Tibial artery (tissue), 4 donors: ENCODE data around the gene SCPEP1.

Experiments
- DNase-seq, 2 donors: peaks; one replicate each; pipeline ENCODE4 v3.0.0-alpha.2; 2019
- H3K27ac ChIP-seq, 2 donors: fragments of 200-600 bp; sonication (generic) in 1 of 2; 1 replicate in 1 of 2; 2 replicates in 1 of 2; pipeline ENCODE4 v1.5.1; 2018 to 2019; ENCODE audit warnings: mild to moderate bottlenecking in 1 of 2
- H3K27me3 ChIP-seq, 2 donors: fragments of 200-600 bp; sonication (generic) in 1 of 2; one replicate each; pipeline versions ENCODE4 v1.5.1 to v1.6.0; 2016 to 2019
- H3K36me3 ChIP-seq, 3 donors: fragments of 200-600 bp; sonication (generic) in 2 of 3; one replicate each; pipeline ENCODE4 v1.5.1; 2016 to 2019; ENCODE audit warnings: mild to moderate bottlenecking in 2 of 3
- H3K4me1 ChIP-seq, 4 donors: fragments of 200-600 bp; sonication (generic) in 2 of 4; 1 replicate in 3 of 4; 2 replicates in 1 of 4; pipeline ENCODE4 v1.5.1; 2016 to 2019
- H3K4me3 ChIP-seq, 2 donors: fragments of 200-600 bp; sonication (generic) in 1 of 2; 1 replicate in 1 of 2; 2 replicates in 1 of 2; pipeline ENCODE4 v1.5.1; 2018 to 2019; ENCODE audit warnings: mild to moderate bottlenecking in 2 of 2
- H3K9me3 ChIP-seq, 3 donors: fragments of 200-600 bp; sonication (generic) in 1 of 3; one replicate each; pipeline ENCODE4 v1.5.1; 2016 to 2019
- intact Hi-C: fragments of 100-400 bp; cut with DNase I; formaldehyde crosslinking; loops from one replicate; pipeline ENCODE4 v1.15.0; 2023; ENCODE audit warnings: low total_unique reads
- TF ChIP-seq, protein P1 (sequence below), 2 experiments: fragments of 200-600 bp in 1 of 2; fragments of 450-650 bp in 1 of 2; IDR thresholded peaks; one replicate each; pipeline ENCODE4 v1.5.1; 2017 to 2019; ENCODE audit warnings: antibody characterized with exemption in 2 of 2, mild to moderate bottlenecking in 1 of 2, moderate library complexity in 1 of 2

SCPEP1 gene

GRCh38 chr17:57016071-57016763, 38.3 kb downstream of the SCPEP1 start:
- no peak for DNase-seq
- Histone ChIP-seq H3K9me3 (no peaks in the 10 kb centered on the region), H3K4me3 (no peak overlapping the region), H3K4me1 (peaks cover 0 to 8% (median 4%) of the 10 kb centered on the region in 4 donors), H3K27ac (no peak overlapping the region), H3K27me3 (no peaks in the 10 kb centered on the region), H3K36me3 (no peaks in the 10 kb centered on the region)
- TF ChIP-seq, protein P1, sequence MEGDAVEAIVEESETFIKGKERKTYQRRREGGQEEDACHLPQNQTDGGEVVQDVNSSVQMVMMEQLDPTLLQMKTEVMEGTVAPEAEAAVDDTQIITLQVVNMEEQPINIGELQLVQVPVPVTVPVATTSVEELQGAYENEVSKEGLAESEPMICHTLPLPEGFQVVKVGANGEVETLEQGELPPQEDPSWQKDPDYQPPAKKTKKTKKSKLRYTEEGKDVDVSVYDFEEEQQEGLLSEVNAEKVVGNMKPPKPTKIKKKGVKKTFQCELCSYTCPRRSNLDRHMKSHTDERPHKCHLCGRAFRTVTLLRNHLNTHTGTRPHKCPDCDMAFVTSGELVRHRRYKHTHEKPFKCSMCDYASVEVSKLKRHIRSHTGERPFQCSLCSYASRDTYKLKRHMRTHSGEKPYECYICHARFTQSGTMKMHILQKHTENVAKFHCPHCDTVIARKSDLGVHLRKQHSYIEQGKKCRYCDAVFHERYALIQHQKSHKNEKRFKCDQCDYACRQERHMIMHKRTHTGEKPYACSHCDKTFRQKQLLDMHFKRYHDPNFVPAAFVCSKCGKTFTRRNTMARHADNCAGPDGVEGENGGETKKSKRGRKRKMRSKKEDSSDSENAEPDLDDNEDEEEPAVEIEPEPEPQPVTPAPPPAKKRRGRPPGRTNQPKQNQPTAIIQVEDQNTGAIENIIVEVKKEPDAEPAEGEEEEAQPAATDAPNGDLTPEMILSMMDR (IDR thresholded peaks at IDR 0.05) = no peak
- intact Hi-C loops = no loop called here

DNA sequence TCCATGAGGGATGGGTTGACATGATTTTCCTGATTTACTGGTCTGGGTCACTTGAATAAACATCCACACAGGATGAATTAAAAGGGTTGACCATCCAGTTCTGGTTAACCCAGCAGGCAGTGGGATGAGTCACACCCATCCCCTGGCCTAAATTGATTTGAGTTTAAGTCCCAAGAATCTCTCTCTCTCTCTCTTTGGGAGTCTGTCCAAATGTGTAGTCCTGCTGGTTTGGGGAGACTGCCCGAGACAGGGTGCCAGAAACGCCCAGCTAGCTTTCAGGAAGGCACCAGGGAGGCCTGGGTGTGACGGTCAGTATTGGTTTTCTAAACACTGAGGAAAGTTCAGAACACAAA, 38.8 kb downstream of the SCPEP1 start:
- no peak overlapping the region for H3K4me3 ChIP-seq
- no peak overlapping the region for H3K27ac ChIP-seq
- H3K27me3 ChIP-seq = no peaks in the 10 kb centered on the region
- H3K9me3 ChIP-seq = no peaks in the 10 kb centered on the region
- DNase-seq = no peak
- peaks cover 0 to 13% (median 7%) of the 10 kb centered on the region in 4 donors for H3K4me1 ChIP-seq
- intact Hi-C loops = no loop called here
- H3K36me3 ChIP-seq = no peaks in the 10 kb centered on the region
- TF ChIP-seq, protein P1 (IDR thresholded peaks at IDR 0.05) = no peak

- Histone ChIP-seq H3K36me3 (no peaks in the 10 kb centered on the region), H3K9me3 (no peaks in the 10 kb centered on the region), H3K4me1 (peaks cover 0 to 22% (median 13%) of the 10 kb centered on the region in 4 donors), H3K4me3 (no peak overlapping the region), H3K27ac (no peak overlapping the region), H3K27me3 (no peaks in the 10 kb centered on the region)
- TF ChIP-seq, protein P1 (IDR thresholded peaks at IDR 0.05) = no peak
- DNase-seq = no peak
- intact Hi-C loops = no loop called here
These were observed 39.7 kb downstream of the SCPEP1 start for GRCh38 chr17:57017625-57018024.

GRCh38 chr17:57020208-57020607, 42.3 kb downstream of the SCPEP1 start:
- TF ChIP-seq, protein P1 (IDR thresholded peaks at IDR 0.05) = no peak
- Histone ChIP-seq H3K4me1 (peaks cover 0 to 23% (median 13%) of the 10 kb centered on the region in 4 donors), H3K27ac (no peak overlapping the region), H3K4me3 (no peak overlapping the region), H3K9me3 (no peaks in the 10 kb centered on the region), H3K27me3 (no peaks in the 10 kb centered on the region), H3K36me3 (no peaks in the 10 kb centered on the region)
- intact Hi-C loops = no loop called here
- no peak for DNase-seq

DNA sequence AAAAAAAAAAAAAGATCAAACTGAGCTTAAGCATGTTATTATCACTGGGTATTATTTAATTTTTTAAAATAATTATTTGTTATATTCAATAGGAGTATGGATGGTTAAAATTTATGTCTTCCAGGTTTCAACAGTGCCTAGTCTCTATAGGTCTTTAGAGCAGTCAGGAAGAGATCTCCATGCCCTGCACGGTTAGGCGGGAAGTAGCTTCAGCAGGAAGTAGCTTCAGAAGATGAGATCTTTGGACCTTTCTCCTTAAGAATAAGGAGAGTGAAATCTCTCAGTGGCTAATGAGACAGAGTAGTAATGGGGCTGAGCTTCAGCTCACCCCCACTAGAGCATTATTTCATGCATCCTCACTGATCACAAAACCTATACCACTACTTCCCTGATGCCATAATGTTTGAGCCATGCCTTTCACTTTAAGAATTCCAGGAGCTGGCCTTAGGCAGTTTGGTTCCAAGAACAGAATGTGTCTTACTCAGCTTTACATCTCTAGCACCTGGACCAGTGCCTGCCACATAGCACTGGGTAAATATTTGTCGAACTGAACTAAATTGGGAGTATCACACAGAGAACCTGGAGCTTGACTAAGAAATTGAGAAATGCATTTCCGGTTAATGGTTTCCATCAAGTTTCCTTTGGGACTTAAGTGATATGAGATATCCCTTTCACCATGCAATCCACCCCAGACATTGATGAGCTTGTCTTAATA, 43.5 kb downstream of the SCPEP1 start:
- H3K27me3 ChIP-seq = no peaks in the 10 kb centered on the region
- TF ChIP-seq, protein P1 (IDR thresholded peaks at IDR 0.05) = no peak
- peak overlapping the region; percentile 44 to 54 for H3K27ac ChIP-seq
- peaks cover 0 to 23% (median 10%) of the 10 kb centered on the region in 4 donors for H3K4me1 ChIP-seq
- no peaks in the 10 kb centered on the region for H3K36me3 ChIP-seq
- no peak overlapping the region for H3K4me3 ChIP-seq
- intact Hi-C loops = no loop called here
- peak; percentile 53 to 76 for DNase-seq
- no peaks in the 10 kb centered on the region for H3K9me3 ChIP-seq
